GM18907 (cell line): ENCODE data around the gene RERE.

ENCODE experiments used
- ATAC-seq: cut with Tn5 transposase; IDR thresholded peaks from one replicate; pipeline ENCODE4 v1.9.1; 2021; ENCODE audit warnings: mild to moderate bottlenecking, moderate library complexity; ENCODE audit not compliant: unreplicated experiment

Gene RERE

DNA sequence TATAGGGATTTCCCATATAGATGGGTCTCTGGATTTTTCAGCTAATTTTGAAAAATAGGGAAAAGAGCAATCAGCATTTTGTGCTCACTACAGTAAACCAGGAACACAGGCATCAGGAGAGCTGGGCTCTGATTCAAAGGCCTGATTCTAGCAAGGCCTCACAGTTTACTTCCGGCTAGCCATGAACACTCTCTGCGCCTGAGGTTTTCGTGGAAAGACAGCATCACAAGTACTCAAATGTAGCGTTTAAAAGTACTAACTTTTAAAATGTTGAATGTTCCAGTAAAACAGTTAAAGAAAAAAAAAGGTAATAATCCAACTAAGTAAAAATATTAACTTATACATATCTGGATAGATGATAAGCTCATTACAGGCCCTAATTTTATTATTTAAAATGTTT is 379.0 kb downstream of the RERE start:
- no peak for ATAC-seq

DNA sequence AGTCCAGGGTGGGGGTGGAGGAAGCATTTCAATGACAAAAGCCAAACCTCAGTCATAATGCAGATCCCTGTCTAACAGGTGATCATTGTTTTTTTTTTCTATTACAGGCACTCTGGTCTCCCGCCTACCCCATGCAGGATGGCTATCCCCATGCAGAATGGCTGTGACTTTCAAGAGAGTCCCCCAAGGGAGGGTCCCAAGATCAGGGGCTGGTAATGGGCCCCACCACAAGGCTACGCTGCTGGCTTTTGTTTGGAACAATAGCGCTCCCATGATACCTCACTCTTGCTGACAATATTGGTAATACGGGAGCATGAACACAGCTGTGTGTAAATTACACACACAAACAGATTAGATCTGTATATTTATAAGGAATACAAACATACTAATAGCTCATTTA is 380.1 kb downstream of the RERE start:
- ATAC-seq = no peak

DNA sequence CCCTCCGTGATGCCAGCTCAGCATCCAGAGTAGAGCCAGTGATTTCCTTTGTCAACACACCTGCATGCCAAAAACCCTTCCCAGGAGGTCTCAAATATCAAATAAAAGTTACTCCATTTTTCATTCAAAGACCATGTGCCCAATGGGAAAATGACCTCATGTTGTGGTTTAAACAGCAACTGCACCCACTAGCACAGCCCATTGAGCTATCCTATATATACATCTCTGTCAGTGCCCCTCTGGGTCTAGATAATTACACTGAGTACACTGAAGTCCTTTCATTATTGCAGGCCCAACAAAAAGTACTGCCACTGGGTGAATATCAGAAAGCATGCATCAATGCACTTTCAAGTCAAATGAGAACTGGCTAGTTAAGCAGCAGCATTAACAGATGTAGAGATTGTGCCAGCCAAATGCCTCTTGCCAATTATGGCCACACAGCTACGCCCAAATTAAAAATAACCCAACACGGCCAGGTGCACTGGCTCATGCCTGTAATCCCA is 381.8 kb downstream of the RERE start:
- ATAC-seq = no peak

DNA sequence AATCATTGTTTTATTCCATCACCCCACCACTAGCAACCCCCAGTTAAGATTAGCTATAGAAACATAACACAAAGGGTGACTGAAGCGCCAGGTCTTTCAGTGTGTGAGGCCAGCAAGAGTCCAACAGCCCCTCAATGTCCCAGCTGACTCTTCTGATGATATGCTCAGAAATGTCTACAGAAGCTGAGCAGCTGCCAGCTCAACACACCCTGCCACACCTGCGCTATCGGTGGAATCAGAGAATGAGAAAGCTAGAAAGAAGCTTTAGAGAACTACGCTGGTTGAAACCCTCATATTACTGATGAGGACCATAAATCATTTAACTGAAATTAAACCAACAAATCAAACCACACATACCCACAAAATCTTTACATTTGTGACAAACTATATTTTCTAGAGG is 383.3 kb downstream of the RERE start:
- ATAC-seq = no peak

DNA sequence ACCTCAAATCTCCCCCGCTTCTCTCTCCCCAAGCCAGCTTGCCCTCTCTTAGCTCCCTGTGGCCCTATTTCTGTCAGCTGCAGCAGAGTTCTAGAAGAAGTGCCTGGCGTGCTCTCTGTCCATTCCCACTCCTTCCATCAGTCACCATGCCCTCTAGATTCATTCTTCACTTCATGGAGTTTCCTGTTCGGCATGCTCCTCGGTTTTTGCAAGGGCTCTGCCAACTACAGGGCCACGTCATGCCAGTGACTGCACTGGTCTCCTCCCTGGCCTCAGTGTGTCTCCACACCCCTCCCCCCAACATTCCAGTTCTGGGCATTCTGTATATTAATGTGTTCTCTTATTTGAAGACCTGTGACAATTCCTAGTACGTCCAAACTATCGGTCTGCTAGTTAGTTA is 385.7 kb downstream of the RERE start:
- ATAC-seq = no peak

DNA sequence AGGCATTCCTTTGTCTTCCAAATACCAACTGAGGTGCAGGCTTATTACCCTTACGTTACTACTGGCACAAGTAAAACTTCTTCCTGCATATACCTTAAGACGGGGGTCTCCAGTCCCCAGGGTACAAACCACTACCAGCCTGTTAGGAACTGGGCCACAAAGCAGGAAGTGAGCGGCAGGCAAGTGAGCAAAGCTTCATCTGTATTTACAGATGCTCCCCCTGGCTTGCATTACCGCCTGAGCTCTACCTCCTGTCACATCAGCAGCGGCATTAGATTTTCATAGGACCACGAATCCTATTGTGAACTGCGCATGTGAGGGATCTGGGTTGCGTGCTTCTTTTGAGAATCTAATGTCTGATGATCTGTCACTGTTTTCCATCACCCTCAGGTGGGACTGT is 386.4 kb downstream of the RERE start:
- ATAC-seq = no peak

DNA sequence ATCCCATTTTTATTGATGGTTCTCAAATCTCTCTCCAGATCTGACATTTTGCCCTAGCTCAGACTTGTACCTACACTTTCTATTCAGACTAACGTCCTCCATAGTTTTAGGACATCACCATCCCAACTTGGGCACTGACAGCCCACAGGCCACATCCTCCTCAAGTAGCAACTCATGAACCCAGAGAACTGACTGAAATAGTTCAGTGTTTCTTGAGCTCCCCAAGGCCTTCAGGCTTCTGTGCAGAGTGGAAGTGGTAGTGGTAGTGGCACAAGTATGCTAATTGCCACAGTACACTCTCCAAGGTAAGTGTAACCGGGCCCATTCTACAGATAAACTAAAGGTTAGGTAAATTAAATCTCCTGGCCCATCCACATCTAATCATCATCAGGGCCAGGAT is 387.0 kb downstream of the RERE start:
- ATAC-seq = no peak

DNA sequence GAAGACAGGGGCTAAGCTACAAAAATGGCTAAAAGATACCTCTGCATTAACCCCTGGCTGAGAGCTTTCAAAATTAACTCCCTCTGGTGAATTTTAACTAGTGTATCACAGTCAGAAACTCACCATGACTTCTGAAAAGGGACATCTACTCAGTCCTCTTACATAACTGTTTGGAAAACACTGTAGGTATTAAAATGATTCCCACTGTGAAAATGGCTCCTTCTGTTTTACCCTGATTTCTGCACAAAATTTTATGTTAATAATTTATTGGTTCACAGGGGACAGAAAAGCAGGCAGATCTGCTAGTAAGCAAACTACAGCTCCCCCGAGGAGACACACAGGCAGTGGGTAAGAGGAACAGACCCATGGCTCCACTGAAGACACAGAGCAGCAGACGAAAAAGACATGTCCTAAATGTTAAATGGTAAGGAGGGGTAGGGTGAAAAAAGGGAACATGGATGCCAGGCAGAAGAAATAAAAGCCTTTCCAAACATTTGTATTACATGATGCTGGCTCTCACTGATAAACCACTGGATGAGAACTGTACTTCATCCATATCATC is 387.8 kb downstream of the RERE start:
- ATAC-seq = no peak

DNA sequence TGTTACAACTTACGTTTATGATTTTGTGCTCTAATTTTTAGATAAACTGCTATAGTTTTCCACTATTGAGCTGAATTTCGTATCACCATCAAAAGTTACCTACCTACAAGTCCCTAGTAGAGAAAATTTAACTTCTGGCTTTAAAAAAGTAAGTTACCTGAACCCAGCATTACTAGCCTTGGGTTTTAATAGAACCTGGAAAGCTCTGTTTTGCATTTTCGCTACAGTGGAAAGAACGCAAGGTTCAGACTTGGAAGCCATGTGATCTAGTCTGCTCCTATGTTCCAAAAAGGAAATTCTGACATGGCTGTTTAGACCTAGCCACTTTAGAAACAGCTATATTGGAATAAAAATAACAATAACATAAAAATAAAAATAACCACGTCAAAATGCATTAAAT is 389.0 kb downstream of the RERE start:
- ATAC-seq = no peak

DNA sequence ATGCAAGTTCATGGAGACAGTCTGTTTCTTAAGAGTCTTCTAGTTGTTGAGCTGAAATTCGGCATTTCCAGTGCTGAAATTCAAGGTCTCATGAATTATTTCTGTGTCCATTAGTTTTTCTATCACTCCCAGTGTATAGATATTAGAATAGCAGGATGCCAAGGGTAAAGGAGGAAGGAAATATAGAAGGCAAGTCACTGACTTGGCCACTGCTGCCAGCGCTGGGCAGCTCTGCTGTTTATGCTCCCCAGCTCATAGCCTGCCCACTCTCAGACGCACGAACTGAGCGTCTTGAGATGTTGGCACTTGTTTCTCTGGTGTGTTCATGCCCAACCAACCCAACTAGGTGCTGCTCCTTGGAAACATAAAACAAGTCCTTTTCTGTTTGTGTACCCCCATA is 389.5 kb downstream of the RERE start:
- no peak for ATAC-seq

DNA sequence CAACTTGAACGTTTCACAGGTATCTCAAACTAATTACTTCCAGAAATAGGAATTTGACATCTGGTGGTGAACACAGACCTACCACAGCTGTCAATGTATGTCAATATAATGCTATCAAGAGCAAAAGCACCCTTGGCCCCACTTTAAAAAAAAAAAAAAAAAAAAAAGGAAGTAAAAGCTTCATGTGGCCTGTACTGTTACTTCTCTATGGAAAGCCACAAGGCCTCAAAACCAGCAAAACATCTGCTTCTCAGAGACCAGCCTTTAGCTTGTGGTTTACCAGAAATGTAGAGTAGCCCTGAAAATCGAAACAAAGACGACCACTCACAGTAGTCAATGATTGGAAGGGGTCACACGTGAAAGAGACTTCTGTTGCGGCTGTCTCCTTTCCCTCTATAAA is 389.9 kb downstream of the RERE start:
- peak; percentile 58 for ATAC-seq

DNA sequence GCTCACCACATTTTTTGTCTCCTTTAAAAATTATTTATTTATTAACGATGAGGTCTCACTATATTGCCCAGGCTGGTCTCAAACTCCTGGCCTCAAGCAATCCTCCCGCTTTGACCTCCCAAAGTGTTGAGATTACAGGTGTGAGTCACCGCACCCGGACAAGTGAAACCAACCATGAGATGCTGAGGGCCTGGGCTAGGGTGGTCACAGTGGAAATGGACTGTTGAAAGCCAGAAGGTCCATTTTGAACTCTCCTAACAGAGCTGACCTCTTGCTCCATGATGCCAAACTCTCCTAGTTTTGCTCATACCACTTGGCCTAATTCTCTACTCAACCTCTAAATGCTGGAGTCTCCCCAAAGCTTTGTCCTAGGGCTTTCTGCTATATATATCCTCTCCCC is 390.4 kb downstream of the RERE start:
- peak; percentile 3 for ATAC-seq

DNA sequence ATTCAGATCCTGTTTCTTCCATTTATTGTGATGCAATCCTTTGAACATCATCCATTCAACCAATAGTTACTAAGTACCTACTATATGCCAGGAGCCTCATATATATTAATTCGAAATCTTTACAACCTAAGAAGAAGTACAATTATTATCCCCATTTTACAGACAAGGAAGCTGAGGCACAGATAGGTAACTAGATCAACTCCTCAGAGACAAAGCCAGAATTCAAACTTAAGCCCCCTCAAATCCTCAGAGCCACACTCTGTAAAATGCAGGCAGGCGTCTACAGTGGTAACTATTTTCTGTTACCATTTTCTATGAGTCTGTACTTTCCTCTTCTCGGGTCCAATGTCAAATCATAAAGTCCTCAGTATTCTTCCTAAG is 391.7 kb downstream of the RERE start:
- no peak for ATAC-seq

DNA sequence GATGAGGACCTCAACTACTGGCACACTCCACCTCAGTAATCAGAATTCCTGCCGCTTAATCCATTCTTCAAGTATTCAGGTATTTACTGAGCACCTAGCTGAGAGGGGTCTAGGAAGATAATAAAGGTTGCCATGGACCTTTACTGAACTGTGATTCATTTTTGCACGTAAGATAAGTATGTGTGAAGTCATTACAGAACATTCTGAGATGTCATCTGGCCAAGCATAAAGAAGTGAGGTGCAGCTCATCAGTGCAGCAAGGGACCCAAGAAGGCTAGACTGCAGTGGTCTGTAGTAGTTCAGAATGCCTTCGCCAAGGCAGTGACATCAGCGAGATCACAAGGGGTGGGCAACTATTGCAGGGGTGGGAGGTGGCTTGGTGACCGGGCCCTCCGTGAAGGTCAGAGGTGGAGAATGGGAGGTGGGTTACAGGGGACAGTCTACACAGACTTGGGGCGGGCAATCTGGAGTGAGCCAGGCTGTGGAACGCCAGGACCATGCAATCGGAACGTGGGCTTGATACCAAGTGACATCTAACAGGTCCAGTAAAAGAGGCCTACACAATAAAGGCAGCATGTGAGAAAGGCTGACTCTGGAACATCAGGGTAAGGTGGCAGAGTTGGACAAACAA is 392.2 kb downstream of the RERE start:
- no peak for ATAC-seq

DNA sequence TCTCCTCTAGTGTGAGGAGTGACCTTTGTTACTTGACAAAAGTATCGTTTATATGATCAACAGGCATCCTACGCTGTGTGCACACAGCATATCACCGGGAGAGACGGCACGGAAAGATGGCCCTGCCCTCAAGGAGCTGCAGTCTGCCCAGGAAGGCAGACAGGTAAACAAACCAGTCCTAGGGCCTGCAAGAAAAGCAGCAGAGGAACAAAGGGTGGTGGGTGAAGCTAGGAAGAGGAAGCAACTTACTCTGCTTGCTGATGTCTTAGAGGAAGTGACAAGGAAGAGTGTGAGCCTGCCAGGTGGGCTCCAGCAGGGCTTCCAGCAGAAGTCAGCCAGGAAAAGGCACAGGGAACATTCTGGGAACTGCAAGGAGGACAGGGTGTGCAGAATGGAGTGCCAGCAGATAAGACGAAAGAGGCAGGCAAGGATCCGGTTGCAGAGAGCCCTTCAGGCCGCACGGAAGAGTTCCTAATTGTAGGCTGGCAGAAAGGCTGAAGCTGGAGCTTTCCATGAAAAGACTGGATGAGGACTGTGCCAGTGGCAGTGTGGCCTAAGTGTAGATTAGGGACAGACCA is 392.8 kb downstream of the RERE start:
- ATAC-seq = peak; percentile 18

DNA sequence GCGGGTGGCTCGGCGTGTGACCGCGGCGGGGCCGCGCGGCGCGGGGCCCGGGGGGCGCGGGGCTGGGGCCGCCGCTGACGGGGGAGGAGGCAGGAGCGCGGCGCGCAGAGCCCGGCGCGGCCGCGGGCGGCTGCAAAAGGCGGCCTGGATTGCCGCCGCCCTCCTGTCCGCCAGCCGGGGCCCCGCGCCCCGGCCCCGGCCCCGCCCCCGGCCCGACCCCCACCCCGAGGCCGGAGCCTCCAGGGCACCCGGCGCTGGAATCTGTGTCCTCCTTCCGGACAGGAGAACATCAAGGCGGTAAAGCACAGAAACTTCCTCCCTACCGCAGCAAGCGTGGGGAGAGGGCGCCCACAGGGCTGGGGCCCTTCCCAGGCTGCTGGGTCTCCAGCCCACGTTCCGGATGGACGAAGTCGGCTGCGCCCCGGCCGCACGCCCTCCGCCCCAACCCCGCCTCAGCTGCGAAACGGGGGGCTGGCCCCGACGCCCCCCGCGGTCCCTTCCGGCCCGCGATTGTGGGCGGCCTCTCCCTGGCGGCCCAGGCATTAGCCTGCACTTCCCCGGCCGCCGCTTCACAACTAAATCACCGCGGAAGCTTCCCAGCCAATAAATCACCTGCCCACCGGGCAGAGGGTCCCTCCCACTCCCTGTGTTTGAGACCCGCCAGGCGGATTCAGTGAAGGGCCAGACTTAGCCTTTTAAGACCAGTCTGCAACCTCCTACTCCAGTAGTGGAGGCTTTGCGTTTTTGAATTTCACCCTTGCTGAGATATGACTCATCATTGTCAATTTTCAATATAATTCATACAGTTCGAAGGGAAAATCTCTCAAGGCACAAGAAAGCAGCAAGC is 393.5 kb downstream of the RERE start:
- ATAC-seq = peak; percentile 24

DNA sequence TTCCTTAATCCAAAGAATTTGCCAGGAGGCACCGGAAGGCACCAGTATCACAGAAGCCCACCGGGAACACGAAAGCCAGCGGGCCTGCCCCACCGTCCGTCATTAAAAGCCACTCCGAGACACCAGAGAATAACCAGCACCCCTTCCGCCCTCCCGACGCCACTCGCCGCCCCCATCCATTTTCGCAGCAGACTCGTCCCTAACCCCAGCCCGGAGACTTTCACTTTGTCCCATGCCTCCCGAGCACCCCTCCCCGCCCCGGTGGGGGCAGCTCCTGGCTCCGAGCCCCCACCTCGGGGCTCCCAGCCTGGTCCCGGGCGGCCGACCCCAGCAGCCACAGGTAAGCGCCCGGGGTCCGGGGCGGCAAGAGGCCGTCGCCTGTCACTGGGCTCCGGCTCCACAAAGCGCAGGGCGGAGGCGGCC is 394.2 kb downstream of the RERE start:
- peak; percentile 5 for ATAC-seq

DNA sequence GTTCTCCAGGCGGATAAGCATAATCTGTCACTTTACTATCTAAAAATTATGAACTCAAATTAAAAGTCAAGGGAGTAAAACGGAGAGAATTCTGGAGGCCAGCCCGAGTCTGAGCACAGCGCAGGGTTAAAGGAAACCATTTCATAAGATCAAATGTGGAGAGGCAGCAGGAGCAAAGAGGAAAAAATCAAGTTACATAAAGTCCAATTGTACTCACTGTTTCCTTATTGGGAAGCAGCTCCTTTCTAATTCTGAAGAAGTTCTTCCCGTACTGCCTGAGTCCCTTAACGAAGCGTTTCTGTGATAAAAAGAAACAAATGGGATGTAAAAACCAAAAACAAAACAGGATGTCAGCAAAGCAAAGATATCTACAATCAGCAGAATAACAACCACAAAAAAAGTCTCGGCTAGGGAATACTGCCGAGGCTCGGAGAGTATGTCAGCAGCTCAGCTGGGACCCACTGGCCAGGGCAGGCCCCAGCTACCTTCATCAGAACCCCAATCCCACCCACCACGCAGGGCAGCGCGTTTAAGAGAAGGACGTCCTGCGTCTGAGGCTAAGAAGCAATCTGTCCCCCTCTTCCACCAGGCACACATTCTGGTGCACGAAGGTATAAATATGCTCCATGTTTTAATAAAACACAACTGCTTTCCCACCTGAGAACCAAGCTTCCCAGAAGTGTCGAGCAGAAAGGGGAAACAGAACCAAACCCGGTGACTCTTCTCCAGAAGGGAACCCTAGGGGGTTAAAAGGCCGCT is 394.8 kb downstream of the RERE start:
- no peak for ATAC-seq

DNA sequence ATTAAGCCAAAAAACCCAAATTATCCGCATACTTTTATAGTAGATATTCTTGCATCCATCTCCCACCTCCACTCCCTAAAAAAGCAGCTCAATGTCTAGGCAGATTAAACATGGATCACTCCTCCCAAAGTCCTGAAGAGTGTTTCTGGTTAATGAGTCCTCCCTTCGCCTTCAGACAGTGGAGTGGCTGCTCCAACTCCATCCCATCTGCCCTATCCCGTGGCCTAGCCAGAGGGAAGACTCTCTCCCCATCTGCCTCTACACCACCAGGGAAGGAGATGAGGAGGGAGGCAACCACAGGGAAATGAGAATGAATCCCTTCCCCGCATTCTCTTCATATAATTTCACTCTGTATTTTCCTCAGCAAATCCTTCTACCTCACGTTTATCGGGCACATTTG is 395.7 kb downstream of the RERE start:
- ATAC-seq = no peak

DNA sequence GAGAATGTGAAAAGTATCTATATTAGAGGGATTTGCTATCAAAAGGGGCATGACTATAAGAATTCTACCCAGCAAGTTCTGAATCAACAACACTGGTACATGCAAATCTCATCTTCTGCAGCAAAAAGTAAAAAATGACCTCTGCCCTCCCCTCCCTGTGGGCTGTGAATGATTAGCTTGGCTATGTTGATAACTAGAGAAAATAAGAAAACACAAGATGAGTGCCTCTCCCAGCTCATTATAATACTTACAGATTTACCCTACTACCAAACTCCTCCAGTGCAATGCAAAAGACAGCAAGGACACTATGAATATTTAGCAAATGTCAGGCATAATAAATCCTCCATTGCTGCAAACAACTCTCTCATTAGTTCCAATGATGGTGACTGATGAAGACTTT is 397.1 kb downstream of the RERE start:
- ATAC-seq = no peak

DNA sequence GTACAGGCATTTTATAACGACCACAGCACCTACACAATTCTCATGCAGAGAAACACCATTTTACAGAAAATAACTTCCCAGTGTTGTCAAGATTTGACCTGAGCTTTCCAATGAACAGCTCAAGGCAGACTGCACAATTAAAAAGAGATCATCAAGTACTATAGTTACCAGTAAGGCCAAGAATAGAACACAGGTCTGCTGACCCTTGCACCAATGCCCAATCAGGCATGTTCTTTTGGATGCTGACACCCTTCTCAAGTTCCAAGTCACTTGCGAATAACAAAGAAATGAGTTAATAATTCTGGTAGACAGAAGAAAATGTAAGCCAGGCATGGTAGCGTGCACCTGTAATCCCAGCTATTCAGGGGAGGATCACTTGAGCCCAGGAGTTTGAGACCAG is 397.6 kb downstream of the RERE start:
- ATAC-seq = no peak
